GM18499 (cell line): ENCODE data around the gene EVL.
A peak's percentile ranks its signal among the peaks of the same experiment; 100 is the strongest.

Experiments used
- ATAC-seq: cut with Tn5 transposase; IDR thresholded peaks from one replicate; pipeline ENCODE4 v1.9.1; 2021; ENCODE audit warnings: moderate number of reproducible peaks; ENCODE audit not compliant: insufficient read depth, unreplicated experiment

EVL gene

DNA sequence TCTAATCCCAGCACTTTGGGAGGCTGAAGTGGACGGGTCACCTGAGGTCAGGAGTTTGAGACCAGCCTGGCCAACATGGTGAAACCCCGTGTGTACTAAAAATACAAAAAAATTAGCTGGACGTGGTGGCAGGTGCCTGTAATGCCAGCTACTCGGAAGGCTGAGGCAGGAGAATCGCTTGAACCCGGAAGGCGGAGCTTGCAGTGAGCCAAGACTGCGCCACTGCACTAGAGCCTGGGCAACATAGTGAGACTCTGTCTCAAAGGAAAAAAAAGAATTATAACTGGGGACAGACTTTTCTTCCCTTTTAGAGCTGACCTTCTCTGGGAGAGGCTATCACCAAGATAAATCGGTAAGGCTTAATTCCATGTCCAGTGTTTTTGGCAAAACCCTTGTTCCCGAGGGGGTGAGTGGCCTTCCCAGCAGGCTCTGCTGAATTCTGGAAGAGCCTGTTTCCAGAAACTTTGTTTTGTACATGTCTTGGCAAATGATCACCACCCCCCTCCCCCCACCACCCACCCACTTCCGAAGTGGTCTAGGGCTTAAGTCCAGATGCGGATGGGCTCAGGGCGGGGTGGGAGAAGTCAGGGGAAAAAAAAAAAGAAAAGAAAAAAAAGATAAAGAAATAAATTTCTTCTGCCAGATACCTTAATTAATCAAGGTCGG, 126.5 kb downstream of the EVL start:
- no peak for ATAC-seq

DNA sequence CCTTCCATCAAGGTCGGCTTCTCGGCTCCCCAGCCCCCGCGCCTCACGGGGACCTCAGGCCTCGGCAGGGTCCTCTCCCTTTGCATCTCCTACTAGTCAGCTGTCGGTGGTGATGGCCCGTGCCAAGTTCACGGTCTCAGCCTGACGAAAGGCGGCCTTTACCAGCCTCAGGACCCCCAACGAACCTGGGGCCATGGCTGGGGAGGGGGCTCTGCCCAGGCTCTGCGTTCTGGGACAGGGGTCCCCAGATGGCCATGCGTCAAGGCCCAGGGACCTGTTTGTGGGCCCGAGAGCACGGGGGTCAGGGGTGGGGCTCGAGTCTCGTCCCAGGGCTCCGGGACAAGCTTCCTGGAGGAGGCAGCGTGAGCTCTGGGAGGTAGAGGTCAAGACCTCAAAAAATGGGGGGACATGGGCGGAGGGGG, 127.0 kb downstream of the EVL start:
- ATAC-seq, result no peak

DNA sequence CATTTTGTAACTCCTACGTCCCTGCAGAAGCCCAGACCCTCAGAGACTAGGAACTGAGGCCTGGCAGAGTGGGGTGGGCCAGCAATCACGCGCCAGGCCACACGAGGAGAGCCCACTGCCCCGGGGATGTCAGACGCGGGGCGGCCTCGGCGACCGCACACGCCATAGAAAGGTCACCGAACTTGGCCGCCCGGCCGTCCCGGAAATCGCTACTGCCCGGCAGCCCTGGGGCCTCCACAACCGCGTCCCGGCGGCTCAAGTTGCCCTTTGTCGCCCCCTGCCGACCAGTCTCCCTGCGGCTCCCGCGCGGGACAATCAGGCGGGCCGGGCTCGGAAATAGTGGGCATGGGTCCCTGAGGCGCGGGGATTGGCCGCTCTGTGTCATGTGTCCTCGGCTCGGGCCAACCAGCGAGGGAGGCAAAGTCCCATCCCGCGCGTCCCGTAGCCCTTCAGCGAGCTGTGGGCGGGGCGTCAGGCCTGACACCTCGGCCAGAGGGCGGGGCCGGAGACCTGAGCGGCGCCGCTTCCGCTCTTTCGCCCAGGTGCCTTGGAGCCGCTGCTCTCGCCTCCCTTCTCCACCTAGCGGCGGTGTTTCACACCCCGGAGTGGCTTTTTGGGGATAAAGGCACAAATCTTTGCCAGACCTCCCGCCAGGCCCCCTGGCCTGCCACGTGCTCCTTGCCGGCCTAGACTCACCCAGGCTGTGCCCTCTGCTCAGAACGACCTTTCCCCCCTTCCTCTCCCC, 127.6 kb downstream of the EVL start:
- ATAC-seq, result peak; percentile 97
